ENCODE measurements around the gene RAB3C. TPM values are rescaled to one million over a fixed set of nuclear protein-coding genes. Genes with fewer than 3 reads are reported as not detected.
"Not testable (repeated sequence)": the region's sequence is repeated elsewhere in the genome, so short reads cannot be mapped to it uniquely, and the experiment has no call there.

Gene RAB3C
- total RNA-seq, 1 experiment from 2014 or later, result 0.24 TPM

DNA sequence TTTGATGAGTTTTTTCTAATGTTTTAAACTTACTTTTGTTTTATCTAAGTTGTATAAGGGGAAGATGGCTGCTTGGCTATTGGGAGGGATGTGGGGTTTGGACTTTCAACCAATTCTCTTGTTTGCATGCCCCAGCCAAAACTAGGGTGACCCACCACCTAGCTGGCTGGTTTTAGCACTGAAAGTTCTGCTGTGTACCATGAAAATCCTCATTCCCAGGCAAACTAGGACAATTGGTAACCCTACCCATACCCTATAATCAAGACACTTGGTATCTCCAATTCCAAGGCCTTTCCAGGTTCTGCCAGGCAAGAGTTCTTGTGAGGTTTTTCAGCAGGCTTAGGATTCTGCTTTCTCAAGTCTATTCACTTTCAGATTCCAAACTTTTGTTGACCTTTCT, 13.1 kb downstream of the RAB3C start:
- no peak for DNase-seq (ENCODE audit: low read depth, low spot score)
- in situ Hi-C loops (cut with HindIII; ENCODE audit: low pct_unique_long_range_greater_than_20kb, low sequenced_read_pairs), result no loop called here

DNA sequence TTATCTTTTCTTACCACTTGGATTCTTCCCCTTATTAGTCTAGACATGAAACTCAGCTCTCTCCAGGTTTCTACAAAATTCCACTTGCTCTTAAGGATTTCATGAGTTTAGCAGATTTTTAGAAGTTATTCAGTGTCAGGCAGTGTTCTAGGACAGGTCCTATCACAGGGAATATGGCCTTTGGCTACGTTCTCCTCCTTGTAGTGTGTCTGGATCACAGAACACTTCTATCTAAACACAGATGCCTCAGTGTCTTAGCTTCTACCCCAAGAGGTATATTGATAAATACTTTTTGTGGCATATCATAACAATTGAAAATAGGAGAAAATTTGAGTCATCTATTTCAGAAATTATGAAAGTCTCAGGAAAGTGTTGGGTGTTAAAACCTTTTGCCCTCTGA, 15.6 kb downstream of the RAB3C start:
- no peak for DNase-seq (ENCODE audit: low read depth, low spot score)
- in situ Hi-C loops (cut with HindIII; ENCODE audit: low pct_unique_long_range_greater_than_20kb, low sequenced_read_pairs), result no loop called here

DNA sequence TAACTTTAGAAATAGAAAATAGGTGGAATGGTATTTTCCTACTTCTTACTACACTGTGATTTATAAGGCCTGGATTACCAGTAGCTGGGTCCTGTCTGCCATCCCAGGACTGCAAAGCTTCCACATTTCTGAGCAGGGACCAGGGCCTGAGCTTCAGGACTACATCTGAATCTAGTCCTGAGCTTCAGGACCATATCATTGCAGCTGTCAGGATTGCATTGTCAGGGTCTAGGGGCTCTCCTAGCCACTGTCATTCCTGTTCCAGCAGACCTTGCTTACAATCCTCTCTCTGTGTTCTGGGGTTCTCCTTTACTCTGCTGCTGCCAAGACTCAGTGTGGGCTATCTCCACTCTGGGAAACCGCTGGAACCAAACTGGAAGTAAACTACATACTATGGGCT, 16.3 kb downstream of the RAB3C start:
- DNase-seq (ENCODE audit: low read depth, low spot score), result no peak
- in situ Hi-C loops (cut with HindIII; ENCODE audit: low pct_unique_long_range_greater_than_20kb, low sequenced_read_pairs), result no loop called here

DNA sequence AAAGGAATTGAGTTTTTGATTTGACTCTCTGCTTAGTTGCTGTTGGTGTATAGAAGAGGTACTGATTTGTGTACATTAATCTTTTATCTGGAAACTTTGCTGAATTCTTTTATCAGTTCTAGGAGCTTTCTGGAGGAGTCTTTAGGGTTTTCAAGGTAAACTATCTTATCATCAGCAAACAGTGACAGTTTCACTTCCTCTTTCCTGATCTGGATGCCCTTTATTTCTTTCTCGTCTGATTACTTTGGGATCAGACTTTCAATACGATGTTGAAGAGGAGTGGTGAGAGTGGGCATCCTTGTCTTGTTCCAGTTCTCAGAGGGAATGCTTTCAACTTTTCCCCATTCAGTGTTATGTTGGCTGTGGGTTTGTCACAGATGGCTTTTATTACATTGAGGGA, 17.7 kb downstream of the RAB3C start:
- DNase-seq (ENCODE audit: low read depth, low spot score); in situ Hi-C loops (cut with HindIII; ENCODE audit: low pct_unique_long_range_greater_than_20kb, low sequenced_read_pairs): not testable (repeated sequence)

DNA sequence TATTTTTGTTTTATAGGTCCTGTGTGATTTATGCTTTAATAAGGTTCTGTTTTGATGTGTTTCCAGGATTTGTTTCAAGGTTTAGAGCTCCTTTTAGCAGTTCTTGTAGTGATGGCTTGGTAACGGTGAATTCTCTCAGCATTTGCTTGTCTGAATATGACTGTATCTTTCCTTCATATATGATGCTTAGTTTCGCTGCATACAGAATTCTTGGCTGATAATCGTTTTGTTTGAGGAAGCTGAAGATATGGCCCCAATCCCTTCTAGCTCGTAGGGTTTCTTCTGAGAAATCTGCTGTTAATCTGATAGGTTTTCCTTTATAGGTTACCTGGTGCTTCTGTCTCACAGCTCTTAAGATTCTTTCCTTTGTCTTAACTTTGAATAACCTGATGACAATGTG, 20.0 kb downstream of the RAB3C start:
- in situ Hi-C loops (cut with HindIII; ENCODE audit: low pct_unique_long_range_greater_than_20kb, low sequenced_read_pairs); DNase-seq (ENCODE audit: low read depth, low spot score): not testable (repeated sequence)

DNA sequence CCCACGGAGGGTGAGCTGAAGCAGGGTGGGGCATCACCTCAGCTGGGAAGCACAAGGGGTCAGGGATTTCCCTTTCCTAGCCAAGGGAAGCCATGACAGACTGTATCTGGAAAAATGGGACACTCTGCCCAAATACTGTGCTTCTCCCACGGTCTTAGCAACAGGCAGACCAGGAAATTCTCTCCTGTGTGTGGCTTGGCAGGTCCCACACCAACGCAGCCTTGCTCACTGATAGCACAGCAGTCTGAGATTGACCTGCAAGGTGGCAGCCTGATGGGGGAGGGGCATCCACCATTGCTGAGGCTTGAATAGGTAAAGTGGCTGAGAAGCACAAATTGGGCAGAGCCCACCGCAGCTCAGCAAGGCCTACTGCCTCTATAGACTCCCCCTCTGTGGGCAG, 23.2 kb downstream of the RAB3C start:
- no peak for DNase-seq (ENCODE audit: low read depth, low spot score)
- in situ Hi-C loops (cut with HindIII; ENCODE audit: low pct_unique_long_range_greater_than_20kb, low sequenced_read_pairs), result no loop called here

DNA sequence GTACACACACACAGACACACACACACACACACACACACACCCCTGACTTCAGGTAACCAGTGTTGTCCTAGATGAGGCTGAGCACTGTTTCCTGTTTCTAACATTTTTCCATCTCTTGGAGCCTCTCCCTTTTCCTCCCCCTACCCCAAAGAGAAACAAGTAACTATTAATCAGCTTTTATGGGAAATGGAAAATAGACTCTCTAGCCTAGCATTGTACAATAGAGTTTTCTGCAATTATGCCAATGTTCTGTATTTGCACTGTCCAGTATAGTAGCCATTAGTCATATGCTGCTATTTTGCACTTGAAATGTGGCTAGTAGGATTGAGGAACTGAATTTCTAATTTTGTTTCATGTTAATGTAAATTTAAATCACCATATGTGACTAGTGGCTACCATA, 33.1 kb downstream of the RAB3C start:
- in situ Hi-C loops (cut with HindIII; ENCODE audit: low pct_unique_long_range_greater_than_20kb, low sequenced_read_pairs), result no loop called here
- DNase-seq (ENCODE audit: low read depth, low spot score), result no peak

DNA sequence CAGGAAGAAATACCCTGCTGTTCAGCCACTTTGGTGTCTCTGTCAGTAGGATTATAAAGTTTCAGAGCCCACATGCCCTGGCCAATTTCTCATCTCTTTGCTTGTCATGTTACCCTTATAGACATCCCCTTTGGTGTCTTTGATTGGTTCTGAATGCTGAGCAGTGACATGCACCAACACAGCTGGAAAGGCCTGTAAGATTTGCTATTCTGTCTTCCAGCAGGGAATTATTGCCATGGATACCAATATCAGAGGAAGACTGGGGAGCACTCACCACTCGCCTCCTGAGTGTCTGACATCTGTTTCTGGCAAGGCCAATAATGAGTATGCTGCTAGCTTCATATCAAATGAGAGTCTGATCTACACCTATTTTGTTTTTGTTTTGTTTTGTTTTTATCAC, 34.4 kb downstream of the RAB3C start:
- in situ Hi-C loops (cut with HindIII; ENCODE audit: low pct_unique_long_range_greater_than_20kb, low sequenced_read_pairs), result no loop called here
- DNase-seq (ENCODE audit: low read depth, low spot score), result no peak

DNA sequence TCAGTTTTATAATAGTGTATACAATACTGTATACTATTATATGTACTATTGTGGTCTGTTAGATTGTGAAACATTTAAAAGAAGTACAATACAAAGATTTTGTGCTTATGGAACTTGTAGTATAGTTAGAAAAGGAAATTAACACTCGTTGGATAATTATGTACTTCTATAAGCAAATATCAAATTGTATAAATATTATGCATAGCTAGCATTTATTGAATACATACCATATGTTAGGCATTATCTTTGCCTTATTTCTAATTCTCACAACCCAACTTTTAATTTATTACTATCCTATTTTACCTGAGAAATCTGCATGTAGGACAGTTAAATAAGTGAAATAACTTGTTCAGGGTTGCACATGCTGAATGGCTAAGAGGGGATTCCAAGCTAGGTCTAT, 37.5 kb downstream of the RAB3C start:
- DNase-seq (ENCODE audit: low read depth, low spot score), result no peak
- in situ Hi-C loops (cut with HindIII; ENCODE audit: low pct_unique_long_range_greater_than_20kb, low sequenced_read_pairs), result no loop called here

DNA sequence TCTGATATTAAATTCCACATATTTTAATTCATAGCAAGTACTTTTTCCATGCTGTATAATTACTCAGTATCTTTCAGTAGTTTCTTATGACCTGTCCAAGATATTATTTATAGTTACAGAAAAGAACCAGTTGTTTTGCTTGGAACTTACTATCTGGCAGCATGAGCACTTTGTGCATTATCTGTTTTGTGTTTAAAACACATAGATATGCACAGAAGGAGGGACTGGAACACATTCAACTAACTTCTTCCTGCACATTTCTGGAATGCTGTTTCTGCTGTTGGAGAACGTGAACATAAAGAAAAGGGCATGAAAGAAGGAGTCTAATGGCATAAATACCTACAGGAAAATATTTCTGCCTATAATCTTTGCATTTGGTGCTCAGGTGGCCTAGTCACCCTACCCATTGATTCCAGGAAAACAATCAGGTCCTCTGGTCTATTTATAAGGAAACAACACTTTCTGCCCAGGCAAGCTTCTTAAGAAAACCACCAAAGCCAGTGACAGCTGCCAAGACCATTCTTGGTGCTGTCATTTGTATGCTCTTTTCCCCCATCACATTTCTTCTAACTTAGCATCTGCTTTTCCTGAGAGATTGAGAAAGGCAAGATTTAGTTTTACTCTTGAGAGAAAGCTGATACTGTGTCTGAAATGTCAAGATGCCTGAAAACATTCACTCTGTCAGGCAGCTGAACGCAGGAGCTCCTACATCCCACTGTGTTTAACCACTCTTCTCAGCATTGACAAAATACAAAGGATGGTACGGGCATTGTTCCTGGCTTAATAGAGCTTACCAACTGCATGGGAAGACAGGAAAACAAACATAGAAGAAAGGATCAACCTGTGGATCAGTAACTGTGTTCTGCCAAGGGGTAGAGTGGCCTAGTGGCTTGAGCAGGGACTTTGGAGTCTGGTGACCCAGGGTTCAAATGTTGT, 40.3 kb downstream of the RAB3C start:
- DNase-seq (ENCODE audit: low read depth, low spot score), result no peak
- in situ Hi-C loops (cut with HindIII; ENCODE audit: low pct_unique_long_range_greater_than_20kb, low sequenced_read_pairs), result no loop called here

DNA sequence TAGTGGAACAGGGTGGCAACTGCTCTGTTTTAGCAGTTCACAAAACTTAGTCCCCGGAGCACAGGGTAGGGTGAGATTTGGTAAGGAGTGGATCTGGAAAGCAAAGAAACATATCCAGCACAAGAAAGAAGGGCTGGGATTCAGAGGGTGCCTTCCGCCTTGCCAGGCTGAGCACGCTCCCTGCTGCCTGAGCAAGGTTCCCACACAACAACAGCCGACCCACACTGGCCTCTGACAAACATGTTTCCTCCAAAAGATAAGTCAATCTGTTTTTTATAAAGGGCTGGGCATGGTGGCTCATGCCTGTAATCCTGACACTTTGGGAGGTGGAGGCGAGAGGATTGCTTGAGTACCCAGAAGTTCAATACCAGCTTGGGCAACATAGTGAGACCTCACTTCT, 45.8 kb downstream of the RAB3C start:
- in situ Hi-C loops (cut with HindIII; ENCODE audit: low pct_unique_long_range_greater_than_20kb, low sequenced_read_pairs), result no loop called here

DNA sequence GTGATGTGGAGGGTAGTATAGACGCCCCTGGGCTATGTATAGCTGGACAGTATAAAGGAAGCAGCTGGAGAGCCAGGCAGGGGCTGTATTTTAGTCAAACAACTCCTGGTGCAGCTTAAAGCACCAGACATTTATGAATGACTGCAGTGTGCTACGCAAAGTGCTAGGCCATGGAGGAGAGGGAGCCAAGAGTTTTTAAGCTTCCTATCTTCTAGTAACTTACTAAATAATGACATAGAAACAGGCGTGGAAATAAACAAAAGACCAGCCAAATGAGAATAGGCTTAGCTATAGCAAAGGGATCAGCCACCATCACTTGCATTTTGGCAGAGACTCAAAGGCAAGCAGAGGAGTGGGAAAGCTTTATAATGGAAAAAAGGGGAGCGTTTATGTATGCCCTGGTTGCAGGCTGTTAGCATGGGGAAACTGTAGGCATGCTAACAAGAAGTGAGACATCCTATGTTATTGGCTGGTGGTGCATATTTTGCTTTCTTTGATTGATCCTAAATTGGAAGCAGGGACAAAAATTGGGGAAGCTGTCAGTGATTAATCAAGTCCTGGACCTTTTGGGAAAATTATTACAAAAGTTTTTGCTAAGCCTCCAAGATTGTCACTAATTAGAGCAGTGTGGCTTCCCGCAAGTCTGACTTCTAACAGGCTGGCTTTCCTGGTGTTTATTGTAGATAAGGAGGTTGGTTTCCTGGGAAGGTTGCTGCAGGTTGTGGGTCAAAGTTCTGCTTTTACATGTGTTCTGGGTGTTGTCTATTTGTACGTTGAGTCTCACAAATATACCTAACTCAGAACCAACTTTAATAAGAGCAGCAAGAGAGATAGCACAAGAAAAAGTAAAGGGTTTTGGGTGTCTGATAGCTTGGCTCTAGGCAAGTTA, 46.6 kb downstream of the RAB3C start:
- in situ Hi-C loops (cut with HindIII; ENCODE audit: low pct_unique_long_range_greater_than_20kb, low sequenced_read_pairs), result no loop called here
- DNase-seq (ENCODE audit: low read depth, low spot score), result no peak

More for the DNA sequence above, 45.8 kb downstream of the RAB3C start:
- no peak for DNase-seq (ENCODE audit: low read depth, low spot score)

DNA sequence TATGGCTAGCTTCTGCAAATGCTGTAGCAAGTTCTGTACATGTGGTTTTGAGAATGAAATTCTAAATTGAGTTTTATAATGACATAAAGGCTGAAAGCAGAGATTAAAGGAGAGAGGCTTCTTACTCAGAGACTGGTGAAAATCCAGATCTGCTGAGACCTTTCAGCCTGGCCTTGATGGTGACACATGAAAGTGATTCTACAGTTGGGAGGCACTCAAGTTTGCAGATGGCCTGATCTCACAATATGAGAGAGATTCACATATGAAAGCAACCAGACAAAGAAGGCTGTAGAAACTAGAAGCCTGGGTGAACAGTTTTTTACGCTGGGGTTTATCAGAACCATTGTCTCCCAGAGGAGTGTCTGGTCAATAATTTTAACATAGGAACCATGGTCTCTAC, 49.0 kb downstream of the RAB3C start:
- in situ Hi-C loops (cut with HindIII; ENCODE audit: low pct_unique_long_range_greater_than_20kb, low sequenced_read_pairs), result no loop called here
- DNase-seq (ENCODE audit: low read depth, low spot score), result no peak

DNA sequence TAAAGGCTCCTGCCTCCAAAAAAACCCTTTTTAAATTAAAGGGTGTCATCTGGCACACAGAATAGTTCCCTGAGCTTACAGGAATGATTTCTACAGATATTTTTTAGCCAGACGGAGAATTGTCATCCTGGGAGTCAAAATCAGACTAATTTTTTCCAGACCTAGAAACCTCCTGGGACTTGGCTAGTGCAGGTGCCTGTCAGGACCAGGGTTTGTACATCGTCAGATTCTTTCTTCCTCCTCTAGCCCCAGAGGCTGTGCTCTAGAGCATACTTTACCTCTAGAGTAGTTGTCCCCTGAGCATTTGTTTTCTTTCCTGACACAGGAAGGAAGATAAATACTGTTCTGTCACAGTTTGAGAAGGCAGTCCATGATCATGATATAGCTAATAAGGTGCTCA, 52.5 kb downstream of the RAB3C start:
- in situ Hi-C loops (cut with HindIII; ENCODE audit: low pct_unique_long_range_greater_than_20kb, low sequenced_read_pairs), result no loop called here
- no peak for DNase-seq (ENCODE audit: low read depth, low spot score)

DNA sequence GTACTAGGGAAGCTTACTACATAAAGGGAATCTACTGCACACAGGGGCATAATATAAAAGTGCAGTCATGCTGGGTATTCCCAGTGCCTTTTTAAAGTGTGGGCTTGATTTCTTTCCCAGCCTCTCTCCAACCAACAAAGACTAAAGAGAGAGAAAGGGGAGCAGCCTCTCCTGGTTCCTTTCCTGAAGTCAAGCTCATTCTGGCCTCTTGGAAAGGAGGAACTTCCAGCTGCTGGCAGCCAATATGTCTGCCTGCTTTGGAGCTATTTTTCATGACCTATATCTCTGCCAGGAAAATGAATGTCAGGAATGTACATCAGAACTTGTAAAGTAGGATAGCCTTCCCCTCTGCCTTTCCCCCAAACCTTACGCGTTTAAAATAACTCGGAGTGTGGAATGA, 57.1 kb downstream of the RAB3C start:
- no peak for DNase-seq (ENCODE audit: low read depth, low spot score)
- in situ Hi-C loops (cut with HindIII; ENCODE audit: low pct_unique_long_range_greater_than_20kb, low sequenced_read_pairs), result no loop called here

DNA sequence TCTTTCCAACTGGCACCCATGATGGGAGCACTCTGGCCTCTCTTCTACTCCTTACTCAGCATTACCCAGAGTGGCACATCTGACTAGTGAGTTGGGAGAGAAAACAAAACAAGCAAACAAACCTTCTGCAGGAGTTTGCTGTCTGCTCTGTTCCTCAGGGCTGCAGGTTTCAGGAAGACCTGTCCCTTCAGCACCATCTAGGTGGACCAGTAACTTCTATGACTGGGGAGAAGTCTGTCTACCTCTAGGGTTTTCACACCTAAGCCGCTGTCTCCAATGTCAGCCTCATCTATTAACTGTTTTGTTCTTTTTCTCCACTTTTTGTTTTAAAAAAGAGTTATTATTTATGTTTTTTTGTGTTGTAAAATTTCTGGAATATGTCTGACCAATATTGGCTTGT, 58.7 kb downstream of the RAB3C start:
- DNase-seq (ENCODE audit: low read depth, low spot score), result no peak
- in situ Hi-C loops (cut with HindIII; ENCODE audit: low pct_unique_long_range_greater_than_20kb, low sequenced_read_pairs), result no loop called here

DNA sequence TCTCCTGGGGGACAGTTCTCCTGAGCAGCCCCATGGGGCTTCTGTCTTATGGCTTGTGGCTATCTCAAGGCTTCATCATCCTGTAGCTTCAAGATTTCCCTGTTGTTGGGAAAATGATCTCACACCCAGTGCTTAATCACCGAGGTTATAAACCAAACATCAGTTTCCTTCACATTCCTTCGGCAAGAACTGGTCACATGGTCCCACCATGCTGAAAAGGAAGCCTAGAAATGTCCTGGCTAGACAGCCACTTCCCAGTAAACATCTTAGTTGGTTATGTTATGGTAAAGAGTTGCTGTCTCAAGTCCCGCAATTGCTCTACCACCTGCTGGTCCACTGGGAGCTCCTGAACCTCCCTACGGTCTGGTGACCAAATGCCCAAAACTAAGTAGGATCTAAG, 66.0 kb downstream of the RAB3C start:
- in situ Hi-C loops (cut with HindIII; ENCODE audit: low pct_unique_long_range_greater_than_20kb, low sequenced_read_pairs), result no loop called here
- DNase-seq (ENCODE audit: low read depth, low spot score), result no peak

DNA sequence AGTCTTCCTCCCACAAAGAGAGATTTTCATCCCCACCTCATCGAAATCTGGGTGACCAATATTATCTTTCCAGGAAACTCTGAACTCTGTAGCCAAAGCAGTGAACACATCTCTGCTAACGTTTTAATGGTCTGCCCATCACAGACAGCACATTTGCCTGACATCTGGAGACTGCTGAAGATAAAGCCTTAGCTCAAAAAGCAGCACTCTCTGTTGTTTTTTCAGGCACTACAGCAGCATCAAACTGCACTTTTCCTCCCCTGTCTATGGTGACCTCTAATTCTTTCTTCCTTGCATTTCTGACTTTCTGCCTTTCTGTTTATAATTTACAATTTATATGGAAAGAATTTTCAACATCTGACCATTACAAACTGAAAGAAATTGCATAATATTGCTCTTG, 66.8 kb downstream of the RAB3C start:
- no peak for DNase-seq (ENCODE audit: low read depth, low spot score)
- in situ Hi-C loops (cut with HindIII; ENCODE audit: low pct_unique_long_range_greater_than_20kb, low sequenced_read_pairs), result no loop called here

DNA sequence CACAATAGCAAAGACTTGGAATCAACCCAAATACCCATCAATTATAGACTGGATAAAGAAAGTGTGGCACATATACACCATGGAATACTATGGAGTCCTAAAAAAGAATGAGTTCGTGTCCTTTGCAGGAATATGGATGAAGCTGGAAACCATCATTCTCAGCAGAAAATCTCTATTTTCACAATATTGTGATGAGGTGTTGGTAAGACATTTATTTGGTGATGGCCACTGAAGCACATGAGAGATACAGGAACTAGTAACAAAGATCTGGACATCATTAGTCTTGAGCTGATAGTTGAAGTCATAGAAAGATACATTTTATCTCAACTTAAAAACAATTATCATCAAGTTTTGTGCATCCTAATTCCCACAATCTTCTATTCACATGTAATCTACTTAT, 70.6 kb downstream of the RAB3C start:
- no peak for DNase-seq (ENCODE audit: low read depth, low spot score)
- in situ Hi-C loops (cut with HindIII; ENCODE audit: low pct_unique_long_range_greater_than_20kb, low sequenced_read_pairs), result no loop called here

All from SK-MEL-5 (cell line).